GM18507 (cell line): ENCODE data around the gene ATP9A.
"Not testable (repeated sequence)": the region's sequence is repeated elsewhere in the genome, so short reads cannot be mapped to it uniquely, and the experiment has no call there.

Experiments
- DNase-seq: peaks from one replicate; pipeline ENCODE4 v3.0.0; 2011; ENCODE audit warnings: low read depth; ENCODE audit not compliant: insufficient read length; ENCODE audit errors: extremely low spot score
- FAIRE-seq: peaks from 2 replicates; lab custom pipeline; 2011; peaks lifted over from hg19 to GRCh38; lab: Jason Lieb, UNC

The ATP9A gene

GRCh38 chr20:51796340-51796739 is 28.1 kb upstream of the ATP9A start:
- no peak for DNase-seq
- FAIRE-seq: no peak

- FAIRE-seq (no peak), DNase-seq (no peak)
Measured at GRCh38 chr20:51792960-51793359, 24.8 kb upstream of the ATP9A start.

- FAIRE-seq (no peak), DNase-seq (no peak)
Measured at GRCh38 chr20:51791626-51792025, 23.4 kb upstream of the ATP9A start.

- FAIRE-seq: no peak
- DNase-seq: no peak
Measured at GRCh38 chr20:51790256-51790655, 22.1 kb upstream of the ATP9A start.

- FAIRE-seq: no peak
- DNase-seq: no peak
Measured at GRCh38 chr20:51789434-51789833, 21.2 kb upstream of the ATP9A start.

- no peak for FAIRE-seq
Measured at GRCh38 chr20:51788822-51789221, 20.6 kb upstream of the ATP9A start.

GRCh38 chr20:51784299-51784698 is 16.1 kb upstream of the ATP9A start:
- FAIRE-seq: no peak

More at GRCh38 chr20:51788822-51789221, 20.6 kb upstream of the ATP9A start:
- no peak for DNase-seq

GRCh38 chr20:51778229-51778759 is 10.1 kb upstream of the ATP9A start:
- FAIRE-seq, DNase-seq: not testable (repeated sequence)

More at GRCh38 chr20:51784299-51784698, 16.1 kb upstream of the ATP9A start:
- no peak for DNase-seq

GRCh38 chr20:51775241-51775640 is 7.1 kb upstream of the ATP9A start:
- no peak for DNase-seq
- FAIRE-seq: no peak

- FAIRE-seq (no peak), DNase-seq (no peak)
Measured at GRCh38 chr20:51772236-51772635, 4.0 kb upstream of the ATP9A start.

- DNase-seq: no peak
Measured at GRCh38 chr20:51769976-51770615, 1.9 kb upstream of the ATP9A start.

GRCh38 chr20:51768759-51769517 is 748 bp upstream of the ATP9A start:
- FAIRE-seq (no peak), DNase-seq (no peak)

More at GRCh38 chr20:51769976-51770615, 1.9 kb upstream of the ATP9A start:
- no peak for FAIRE-seq

GRCh38 chr20:51766994-51767866 is 960 bp downstream of the ATP9A start:
- FAIRE-seq (no peak), DNase-seq (no peak)

- not testable (repeated sequence) for DNase-seq, FAIRE-seq
Measured at GRCh38 chr20:51765381-51765780, 2.8 kb downstream of the ATP9A start.

GRCh38 chr20:51763965-51764602 is 4.1 kb downstream of the ATP9A start:
- DNase-seq: no peak
- FAIRE-seq: no peak

- FAIRE-seq (no peak), DNase-seq (no peak)
Measured at GRCh38 chr20:51760905-51761546, 7.2 kb downstream of the ATP9A start.

GRCh38 chr20:51759769-51760510 is 8.2 kb downstream of the ATP9A start:
- DNase-seq: no peak
- FAIRE-seq: no peak

- FAIRE-seq: no peak
- no peak for DNase-seq
Measured at GRCh38 chr20:51758978-51759544, 9.1 kb downstream of the ATP9A start.
